Mucosa of stomach (tissue), 1 donor: ENCODE measurements around the gene SLC6A20.
"Not testable (repeated sequence)": the region's sequence is repeated elsewhere in the genome, so short reads cannot be mapped to it uniquely, and the experiment has no call there.

Experiments used
- H3K27me3 ChIP-seq: one replicate; pipeline ENCODE4 v1.7.0; 2013; ENCODE audit warnings: mild to moderate bottlenecking, low read length; ENCODE audit not compliant: control insufficient read depth, insufficient read depth
- H3K36me3 ChIP-seq: one replicate; pipeline ENCODE4 v1.7.0; 2013; ENCODE audit warnings: low read length; ENCODE audit not compliant: control insufficient read depth, insufficient read depth
- H3K4me1 ChIP-seq: one replicate; pipeline ENCODE4 v1.7.0; 2013; ENCODE audit warnings: mild to moderate bottlenecking, low read length; ENCODE audit not compliant: control insufficient read depth, insufficient read depth
- H3K4me3 ChIP-seq: one replicate; pipeline ENCODE4 v1.7.0; 2013; ENCODE audit warnings: low read length
- H3K9ac ChIP-seq: one replicate; pipeline ENCODE4 v1.7.0; 2013; ENCODE audit warnings: mild to moderate bottlenecking, low read length, moderate library complexity
- H3K9me3 ChIP-seq: one replicate; pipeline ENCODE4 v1.7.0; 2013; ENCODE audit warnings: mild to moderate bottlenecking, low read length, moderate library complexity; ENCODE audit not compliant: control insufficient read depth
- donor health status: Pancreatic carcinoma.

The SLC6A20 gene

GRCh38 chr3:45762647-45763302, 33.6 kb downstream of the SLC6A20 start:
- Histone ChIP-seq H3K9me3 (no peaks in the 10 kb centered on the region), H3K4me1 (no peaks in the 10 kb centered on the region), H3K9ac (no peak overlapping the region), H3K4me3 (no peak overlapping the region), H3K36me3 (no peaks in the 10 kb centered on the region), H3K27me3 (peaks cover 9% of the 10 kb centered on the region)

DNA sequence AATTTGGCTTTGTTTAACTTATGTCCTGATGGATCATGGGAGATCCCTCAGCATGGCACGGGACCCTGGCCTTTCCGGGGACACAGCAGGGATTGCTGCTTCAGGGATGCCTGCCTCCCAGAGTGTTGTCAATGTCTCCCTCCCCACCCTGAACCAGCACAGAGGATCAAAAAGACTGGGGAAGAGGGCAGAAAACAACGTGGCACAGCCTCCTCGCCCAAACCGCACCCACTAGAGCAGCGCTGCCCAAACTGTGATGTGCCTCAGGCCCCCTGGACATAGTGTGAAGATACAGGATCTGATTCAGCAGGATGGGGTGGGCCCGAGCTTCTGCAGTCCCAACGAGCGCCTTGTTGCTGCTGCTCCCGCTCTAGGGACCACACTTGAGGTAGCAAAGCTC, 34.5 kb downstream of the SLC6A20 start:
- no peak overlapping the region for H3K9ac ChIP-seq
- no peaks in the 10 kb centered on the region for H3K36me3 ChIP-seq
- no peaks in the 10 kb centered on the region for H3K4me1 ChIP-seq
- no peak overlapping the region for H3K4me3 ChIP-seq
- H3K27me3 ChIP-seq: peaks cover 9% of the 10 kb centered on the region
- no peaks in the 10 kb centered on the region for H3K9me3 ChIP-seq

- Histone ChIP-seq H3K9ac (no peak overlapping the region), H3K36me3 (no peaks in the 10 kb centered on the region), H3K4me3 (no peak overlapping the region), H3K4me1 (no peaks in the 10 kb centered on the region), H3K9me3 (no peaks in the 10 kb centered on the region), H3K27me3 (peaks cover 9% of the 10 kb centered on the region)
These were observed 35.2 kb downstream of the SLC6A20 start for GRCh38 chr3:45760878-45761711.

- no peak overlapping the region for H3K9ac ChIP-seq
- H3K4me1 ChIP-seq: no peaks in the 10 kb centered on the region
- no peak overlapping the region for H3K4me3 ChIP-seq
- H3K9me3 ChIP-seq: no peaks in the 10 kb centered on the region
- H3K27me3 ChIP-seq: peaks cover 9% of the 10 kb centered on the region
- no peaks in the 10 kb centered on the region for H3K36me3 ChIP-seq
These were observed 36.5 kb downstream of the SLC6A20 start for GRCh38 chr3:45759851-45760250.

GRCh38 chr3:45758871-45759270, 37.5 kb downstream of the SLC6A20 start:
- no peaks in the 10 kb centered on the region for H3K9me3 ChIP-seq
- H3K4me3 ChIP-seq: no peak overlapping the region
- no peaks in the 10 kb centered on the region for H3K4me1 ChIP-seq
- no peaks in the 10 kb centered on the region for H3K36me3 ChIP-seq
- peaks cover 9% of the 10 kb centered on the region for H3K27me3 ChIP-seq
- H3K9ac ChIP-seq: no peak overlapping the region

GRCh38 chr3:45757141-45757540, 39.2 kb downstream of the SLC6A20 start:
- not testable (repeated sequence) for H3K4me3 ChIP-seq, H3K36me3 ChIP-seq, H3K9me3 ChIP-seq, H3K9ac ChIP-seq, H3K4me1 ChIP-seq, H3K27me3 ChIP-seq

DNA sequence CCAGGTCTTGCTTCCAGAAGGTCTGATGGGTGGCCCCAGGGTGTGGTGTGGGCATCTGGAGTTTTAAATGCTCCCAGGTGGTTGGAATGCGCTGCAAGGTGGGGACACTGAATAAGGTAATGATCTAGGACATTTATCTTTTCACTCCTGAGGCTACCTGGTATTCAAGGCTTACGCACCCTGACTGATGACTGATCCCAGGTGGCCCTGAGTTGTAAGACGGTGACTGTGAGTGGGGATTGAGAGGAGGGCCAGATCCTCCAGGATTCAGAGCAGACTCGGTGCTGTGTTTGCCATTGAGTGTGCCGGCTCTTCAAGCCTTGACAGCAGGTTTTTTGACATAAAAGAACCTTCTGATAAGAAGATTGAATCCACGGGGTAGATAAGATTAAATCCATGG, 40.3 kb downstream of the SLC6A20 start:
- Histone ChIP-seq H3K9me3 (no peaks in the 10 kb centered on the region), H3K4me1 (no peaks in the 10 kb centered on the region)

DNA sequence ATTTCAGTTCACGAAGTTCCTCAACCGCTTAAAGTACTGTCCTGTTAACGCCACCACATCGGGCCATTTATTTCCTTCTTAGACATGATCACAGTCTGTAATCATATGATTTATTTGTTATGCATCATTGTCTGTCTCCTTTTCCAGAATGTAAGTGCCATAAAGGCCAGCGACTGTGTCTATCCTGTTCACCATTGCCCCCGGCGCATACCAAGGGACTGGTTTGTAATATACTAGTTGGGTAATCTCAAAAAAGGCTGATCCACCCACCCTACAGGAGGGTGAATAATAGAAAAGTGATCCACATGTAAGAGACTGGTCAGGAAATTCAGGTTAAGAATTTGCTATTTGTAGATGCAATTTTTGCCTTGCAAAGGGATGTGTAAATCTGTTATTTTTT, 41.9 kb downstream of the SLC6A20 start:
- Histone ChIP-seq H3K4me1 (no peaks in the 10 kb centered on the region), H3K9me3 (no peaks in the 10 kb centered on the region), H3K27me3 (peaks cover 5% of the 10 kb centered on the region), H3K9ac (no peak overlapping the region), H3K4me3 (no peak overlapping the region), H3K36me3 (no peaks in the 10 kb centered on the region)

More for the DNA sequence above, 40.3 kb downstream of the SLC6A20 start:
- H3K9ac ChIP-seq: no peak overlapping the region
- no peak overlapping the region for H3K4me3 ChIP-seq
- H3K27me3 ChIP-seq: peaks cover 9% of the 10 kb centered on the region
- H3K36me3 ChIP-seq: no peaks in the 10 kb centered on the region

DNA sequence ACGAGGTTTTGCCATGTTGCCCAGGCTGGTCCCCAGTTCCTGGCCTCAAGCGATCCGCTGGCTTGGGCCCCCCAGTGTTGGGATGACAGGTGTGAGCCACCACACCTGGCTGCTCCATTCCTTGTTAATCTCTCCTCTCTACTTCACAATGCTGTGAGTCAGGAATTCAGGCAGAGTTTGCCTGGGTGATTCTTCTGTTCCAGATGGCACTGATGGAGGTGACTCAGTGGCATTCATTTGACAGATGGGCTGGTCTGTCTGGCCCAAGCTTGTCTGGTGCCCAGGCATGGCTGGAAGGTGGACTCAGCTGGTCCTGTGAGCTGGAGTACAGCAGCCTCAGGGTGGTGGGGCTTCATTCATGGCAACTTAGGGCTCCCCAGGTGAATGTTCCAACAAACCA, 43.2 kb downstream of the SLC6A20 start:
- no peaks in the 10 kb centered on the region for H3K4me1 ChIP-seq
- H3K27me3 ChIP-seq: no peaks in the 10 kb centered on the region
- H3K9me3 ChIP-seq: no peaks in the 10 kb centered on the region
- no peaks in the 10 kb centered on the region for H3K36me3 ChIP-seq
- no peak overlapping the region for H3K4me3 ChIP-seq
- no peak overlapping the region for H3K9ac ChIP-seq

- no peaks in the 10 kb centered on the region for H3K9me3 ChIP-seq
These were observed 44.6 kb downstream of the SLC6A20 start for GRCh38 chr3:45751537-45752242.

DNA sequence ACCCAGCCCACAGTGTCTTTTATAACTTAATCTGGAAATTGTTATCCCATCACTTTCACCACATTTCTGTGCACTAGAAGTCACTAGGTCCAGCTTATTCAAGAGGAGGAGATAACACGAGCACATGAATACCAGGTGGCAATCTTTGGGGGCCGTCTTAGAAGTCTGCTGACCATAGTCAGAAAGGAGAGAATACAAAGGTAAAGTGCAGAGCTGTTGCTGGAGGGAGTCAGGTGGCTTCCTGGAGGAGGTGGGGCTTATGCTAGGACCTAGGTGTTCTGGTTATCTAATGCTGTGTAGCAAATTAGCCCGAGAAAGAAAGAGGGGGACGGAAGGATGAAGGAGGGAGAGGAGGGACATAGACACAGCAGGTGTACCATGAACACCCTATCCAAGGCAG, 46.5 kb downstream of the SLC6A20 start:
- no peaks in the 10 kb centered on the region for H3K4me1 ChIP-seq
- no peak overlapping the region for H3K4me3 ChIP-seq
- no peaks in the 10 kb centered on the region for H3K36me3 ChIP-seq
- H3K9me3 ChIP-seq: no peaks in the 10 kb centered on the region
- no peak overlapping the region for H3K9ac ChIP-seq
- H3K27me3 ChIP-seq: no peaks in the 10 kb centered on the region

More at GRCh38 chr3:45751537-45752242, 44.6 kb downstream of the SLC6A20 start:
- no peaks in the 10 kb centered on the region for H3K36me3 ChIP-seq
- H3K27me3 ChIP-seq: no peaks in the 10 kb centered on the region
- no peak overlapping the region for H3K9ac ChIP-seq
- H3K4me1 ChIP-seq: no peaks in the 10 kb centered on the region
- H3K4me3 ChIP-seq: no peak overlapping the region

DNA sequence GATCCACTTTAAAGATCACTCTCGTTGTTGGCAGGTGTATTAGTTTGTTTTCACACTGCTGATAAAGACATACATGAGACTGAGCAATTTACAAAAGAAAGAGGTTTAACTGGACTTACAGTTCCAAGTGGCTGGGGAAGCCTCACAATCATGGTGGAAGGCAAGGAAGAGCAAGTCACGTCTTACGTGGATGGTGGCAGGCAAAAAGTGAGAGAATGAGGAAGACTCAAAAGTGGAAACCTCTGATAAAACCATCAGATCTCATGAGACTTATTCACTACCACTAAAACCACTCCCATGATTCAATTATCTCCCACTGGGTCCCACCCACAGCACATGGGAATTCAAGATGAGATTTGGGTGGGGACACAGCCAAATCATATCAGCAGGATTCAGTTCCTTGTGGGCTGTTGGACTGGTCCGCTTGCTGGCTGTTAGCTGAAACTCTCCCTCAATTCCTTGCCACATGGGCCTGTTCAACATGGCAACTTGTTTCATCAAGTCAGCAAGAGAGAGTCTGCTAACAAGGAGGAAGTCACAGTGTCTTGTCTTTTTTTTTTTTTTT, 47.2 kb downstream of the SLC6A20 start:
- H3K27me3 ChIP-seq, H3K9ac ChIP-seq, H3K4me3 ChIP-seq, H3K4me1 ChIP-seq, H3K9me3 ChIP-seq, H3K36me3 ChIP-seq: not testable (repeated sequence)
